ENCODE results near the gene USP12.
"Not testable (repeated sequence)": the region's sequence is repeated elsewhere in the genome, so short reads cannot be mapped to it uniquely, and the experiment has no call there.

USP12 gene, protein sequence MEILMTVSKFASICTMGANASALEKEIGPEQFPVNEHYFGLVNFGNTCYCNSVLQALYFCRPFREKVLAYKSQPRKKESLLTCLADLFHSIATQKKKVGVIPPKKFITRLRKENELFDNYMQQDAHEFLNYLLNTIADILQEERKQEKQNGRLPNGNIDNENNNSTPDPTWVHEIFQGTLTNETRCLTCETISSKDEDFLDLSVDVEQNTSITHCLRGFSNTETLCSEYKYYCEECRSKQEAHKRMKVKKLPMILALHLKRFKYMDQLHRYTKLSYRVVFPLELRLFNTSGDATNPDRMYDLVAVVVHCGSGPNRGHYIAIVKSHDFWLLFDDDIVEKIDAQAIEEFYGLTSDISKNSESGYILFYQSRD

DNA sequence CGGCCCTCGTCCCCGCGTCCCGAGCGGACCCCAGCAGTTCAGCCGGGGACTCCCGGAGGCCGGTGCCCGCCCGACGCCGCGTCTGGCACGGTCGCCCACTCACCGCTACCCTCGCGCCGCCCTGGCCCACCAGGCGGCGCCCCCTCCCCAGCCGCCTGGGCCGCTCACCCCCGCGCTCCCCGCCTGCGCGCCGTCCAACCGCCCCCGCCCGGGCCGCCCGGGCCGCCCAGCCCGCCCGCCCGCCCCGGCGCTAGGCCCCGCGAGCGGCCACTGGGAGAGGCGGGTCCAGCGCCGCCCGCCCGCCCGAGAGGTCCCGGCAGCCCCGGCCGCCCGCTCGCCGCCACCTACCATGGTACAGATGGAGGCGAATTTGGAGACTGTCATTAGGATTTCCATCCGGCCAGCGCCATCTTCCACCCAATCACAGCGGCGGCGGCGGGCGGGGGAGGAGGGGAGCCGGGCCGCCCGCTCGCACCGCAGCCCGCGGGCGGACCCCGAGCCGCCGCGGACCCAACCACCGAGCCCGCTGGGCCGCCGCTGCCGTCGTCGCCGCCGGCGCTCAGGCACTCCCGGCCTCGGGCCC, at the start of gene USP12:
USP12 (minus strand) TSS at position 568 of the 583 bp plus-strand sequence; CDS start at position 396, 172 bp downstream.
- no peak for DNase-seq

DNA sequence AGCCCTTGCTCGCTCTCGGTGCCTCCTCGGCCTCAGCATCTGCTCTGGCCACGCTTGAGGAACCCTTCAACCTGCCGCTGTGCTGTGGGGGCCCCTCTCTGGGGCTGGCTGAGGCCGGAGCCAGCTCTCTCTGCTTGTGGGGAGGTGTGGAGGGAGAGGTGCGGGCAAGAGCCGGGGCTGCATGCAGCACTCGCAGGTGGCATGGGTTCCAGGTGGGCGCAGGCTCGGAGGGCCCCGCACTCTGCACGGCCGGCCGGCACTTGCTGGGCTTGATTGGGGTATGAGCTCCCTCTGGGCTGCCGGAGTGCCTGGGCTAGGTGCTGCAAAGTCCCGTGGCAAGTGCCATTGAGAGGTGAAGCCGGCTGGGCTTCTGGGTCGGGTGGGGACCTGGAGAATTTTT, 48.0 kb upstream of the USP12 start:
- no peak for DNase-seq

DNA sequence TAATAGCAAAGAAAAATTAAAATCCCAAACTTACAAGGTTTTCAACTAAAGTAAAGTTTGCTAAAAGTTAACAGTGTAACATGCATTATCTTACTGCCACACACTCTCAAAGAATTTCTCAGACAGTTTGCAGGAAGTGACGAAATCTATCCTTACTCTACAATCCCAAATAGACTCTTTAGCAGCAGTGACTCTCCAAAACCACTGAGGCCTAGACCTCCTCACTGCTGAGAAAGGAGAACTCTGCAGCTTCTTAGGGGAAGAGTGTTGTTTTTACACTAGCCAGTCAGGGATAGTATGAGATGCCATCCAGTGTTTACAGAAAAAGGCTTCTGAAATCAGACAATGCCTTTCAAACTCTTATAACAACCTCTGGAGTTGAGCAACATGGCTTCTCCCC, 47.2 kb upstream of the USP12 start:
- DNase-seq, result not testable (repeated sequence)

- DNase-seq, result not testable (repeated sequence)
These were observed 46.2 kb upstream of the USP12 start for GRCh38 chr13:27217791-27218190.

DNA sequence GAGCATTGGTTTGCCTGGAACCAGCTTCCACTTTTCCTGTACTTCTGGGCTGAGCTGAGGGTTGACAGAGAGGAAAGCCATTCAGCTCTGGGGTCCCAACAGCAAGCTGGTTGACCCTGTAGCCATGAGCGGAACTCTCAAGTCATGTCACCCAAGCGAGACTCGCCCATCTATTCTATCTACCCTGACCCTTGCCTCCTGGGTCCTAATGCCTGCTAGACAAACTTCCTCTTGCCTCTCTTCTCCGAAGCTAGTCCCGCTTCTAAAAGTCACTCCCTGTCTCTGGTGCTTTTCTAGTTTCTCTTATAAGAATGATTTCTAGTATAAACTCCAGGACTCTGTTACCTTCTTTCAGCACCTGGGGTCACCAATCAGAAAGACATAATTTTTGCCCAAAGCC, 41.8 kb upstream of the USP12 start:
- not testable (repeated sequence) for DNase-seq

GRCh38 chr13:27211771-27212364, 40.3 kb upstream of the USP12 start:
- no peak for DNase-seq

DNA sequence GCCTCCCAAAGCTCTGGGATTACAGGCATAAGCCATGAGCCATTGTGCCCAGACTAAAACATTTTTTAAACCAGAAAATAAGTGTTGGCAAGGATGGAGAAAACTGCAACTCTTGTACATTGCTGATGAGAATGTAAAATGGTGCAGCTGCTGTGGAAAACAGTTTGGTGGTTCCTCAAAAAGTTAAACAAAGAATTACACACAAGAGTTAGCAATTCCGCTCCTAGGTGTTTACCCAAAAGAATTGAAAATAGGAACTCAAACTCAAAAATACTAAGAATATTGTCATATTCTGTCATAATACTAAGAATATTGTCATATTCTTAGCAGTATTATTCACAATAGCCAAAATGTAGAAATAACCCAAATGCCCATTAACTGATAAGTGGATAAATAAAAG, 39.7 kb upstream of the USP12 start:
- no peak for DNase-seq

DNA sequence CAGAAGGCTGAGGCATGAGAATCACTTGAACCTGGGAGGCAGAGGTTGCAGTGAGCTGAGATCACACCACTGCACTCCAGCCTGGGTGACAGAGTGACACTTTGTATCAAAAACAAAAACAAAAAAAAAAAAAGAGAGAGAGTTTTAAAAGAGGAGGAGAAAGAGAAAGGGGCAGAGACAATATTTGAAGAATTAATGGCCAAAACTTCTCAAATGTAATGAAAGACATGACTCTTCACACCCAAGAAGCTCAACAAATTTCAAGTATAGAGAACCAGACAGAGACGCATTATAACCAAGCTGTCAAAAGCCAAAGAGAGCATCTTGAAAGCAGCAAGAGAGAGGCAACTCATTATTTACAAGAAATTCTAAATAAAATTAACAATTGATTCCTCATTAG, 36.9 kb upstream of the USP12 start:
- DNase-seq, result no peak

DNA sequence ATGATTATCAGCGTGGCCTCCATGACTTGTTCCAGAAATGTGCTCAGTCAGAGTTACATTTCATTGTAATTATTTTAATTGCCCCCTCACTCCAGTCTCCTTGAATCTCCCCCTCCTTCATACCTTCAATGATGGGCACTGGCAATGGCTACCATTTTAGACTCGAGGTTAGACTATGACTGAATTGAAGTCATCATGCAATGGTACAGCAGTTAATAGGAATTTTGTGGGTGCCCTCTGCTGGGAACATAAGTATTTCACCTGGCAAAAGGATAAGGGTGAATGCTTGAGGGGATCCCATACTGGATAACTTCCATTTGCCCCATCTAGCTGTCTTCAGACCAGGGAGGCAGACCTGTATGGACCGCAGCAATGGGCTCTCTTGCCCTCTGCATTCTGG, 32.2 kb upstream of the USP12 start:
- DNase-seq, result no peak

GRCh38 chr13:27203186-27203585, 31.6 kb upstream of the USP12 start:
- DNase-seq, result no peak

DNA sequence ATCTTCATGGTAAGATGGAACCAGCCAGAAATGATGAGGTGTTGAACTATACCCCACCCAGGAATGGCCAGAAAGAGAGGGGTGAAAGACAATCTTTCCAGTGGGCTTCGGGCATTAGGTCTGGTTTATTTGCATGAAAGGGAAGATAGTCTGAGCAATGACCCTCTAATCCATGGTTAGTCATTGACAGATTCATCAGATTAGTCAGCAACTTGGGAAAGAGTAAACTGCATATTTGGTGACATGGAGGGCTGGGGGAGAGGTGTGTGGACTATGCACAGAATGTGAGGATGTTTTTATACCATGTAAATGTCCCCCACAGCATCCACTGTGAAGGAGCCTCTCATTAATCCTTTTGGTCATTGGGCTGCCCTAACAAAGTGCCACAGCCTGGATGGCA, 30.1 kb upstream of the USP12 start:
- no peak for DNase-seq

GRCh38 chr13:27200413-27201070, 28.9 kb upstream of the USP12 start:
- DNase-seq, result no peak

GRCh38 chr13:27199696-27200095, 28.1 kb upstream of the USP12 start:
- no peak for DNase-seq

DNA sequence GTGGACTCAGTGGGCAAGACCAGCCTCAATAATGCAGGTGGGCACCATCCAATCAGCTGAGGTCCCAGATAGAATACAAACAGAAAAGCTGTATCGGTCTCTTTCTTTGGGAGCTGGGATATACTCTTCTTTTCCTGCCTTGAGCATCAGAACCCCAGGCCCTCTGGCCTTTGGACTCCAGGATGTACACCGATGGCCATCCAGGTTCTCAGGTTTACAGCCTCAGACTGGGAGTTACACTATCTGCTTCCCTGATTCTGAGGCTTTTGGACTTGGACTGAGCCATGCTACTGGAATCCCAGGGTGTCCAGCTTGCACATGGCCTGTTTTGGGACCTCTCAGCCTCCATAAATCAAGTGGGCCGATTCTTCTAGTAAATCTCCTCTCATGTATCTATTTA, 27.6 kb upstream of the USP12 start:
- DNase-seq, result no peak

GRCh38 chr13:27194895-27195764, 23.5 kb upstream of the USP12 start:
- no peak for DNase-seq

GRCh38 chr13:27194209-27194608, 22.6 kb upstream of the USP12 start:
- no peak for DNase-seq

GRCh38 chr13:27193496-27193895, 21.9 kb upstream of the USP12 start:
- DNase-seq, result no peak

GRCh38 chr13:27192973-27193372, 21.4 kb upstream of the USP12 start:
- DNase-seq, result no peak

GRCh38 chr13:27192367-27192766, 20.8 kb upstream of the USP12 start:
- not testable (repeated sequence) for DNase-seq

GRCh38 chr13:27189192-27189591, 17.6 kb upstream of the USP12 start:
- DNase-seq, result no peak

- no peak for DNase-seq
These were observed 16.6 kb upstream of the USP12 start for GRCh38 chr13:27188239-27188638.

GRCh38 chr13:27186295-27186694, 14.7 kb upstream of the USP12 start:
- no peak for DNase-seq
